ENCODE measurements around the gene PNPLA5.

DNA sequence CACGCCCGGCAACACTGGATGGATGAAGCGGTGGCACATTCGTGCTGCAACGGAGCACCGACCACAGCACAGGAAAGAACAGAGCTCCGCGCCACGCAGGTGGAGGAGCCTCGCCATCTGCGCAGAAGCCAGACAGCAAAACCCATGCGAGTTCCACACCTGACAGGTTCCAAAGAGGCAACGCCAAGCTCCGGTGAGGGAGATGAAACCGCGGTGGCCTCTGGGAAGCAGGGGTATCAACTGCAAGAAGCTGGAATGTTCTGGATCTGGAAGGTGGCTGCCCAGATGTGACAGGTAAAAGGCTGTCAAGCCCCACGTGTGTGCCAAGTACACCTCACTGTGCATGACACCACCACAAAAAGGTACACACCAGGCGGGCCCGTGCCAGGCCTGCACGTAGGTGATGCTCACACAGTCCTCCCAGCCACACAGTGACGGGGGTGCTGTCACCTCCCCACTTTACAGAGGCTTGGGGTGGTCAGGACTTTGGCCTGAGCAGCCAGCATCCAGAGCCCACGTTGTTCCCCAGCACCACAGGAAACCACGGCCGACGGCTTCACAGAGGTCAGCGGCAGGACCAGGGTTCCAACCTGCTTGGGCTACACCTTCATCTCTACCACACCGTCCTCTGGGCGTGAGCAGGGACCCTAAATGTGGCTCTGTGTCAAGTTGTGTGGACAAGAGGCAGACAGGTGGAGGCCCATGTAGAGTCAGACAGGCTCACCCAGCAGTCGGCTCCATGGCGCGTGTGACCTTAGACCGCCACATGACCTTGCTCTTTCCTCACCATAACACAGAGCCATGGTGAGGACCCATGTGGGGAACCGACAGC is 60.0 kb downstream of the PNPLA5 start:
- TF ChIP-seq POLR2AphosphoS5 (IDR thresholded peaks at IDR 0.05; ENCODE audit: low read depth) (no peak), GABPA (IDR thresholded peaks at IDR 0.05; ENCODE audit: low read depth) (no peak)

Measured in HL-60 (cell line).